Gastroesophageal sphincter (tissue), 4 donors: ENCODE measurements around the gene LBR. TPM values are rescaled to one million over a fixed set of nuclear protein-coding genes. Genes with fewer than 3 reads are reported as not detected.

ENCODE experiments used
- ATAC-seq: fragments of 150-250 bp; one replicate; pipeline ENCODE4 v1.9.1; 2016; ENCODE audit warnings: mild to moderate bottlenecking, moderate library complexity
- H3K27ac ChIP-seq, 4 donors: fragments of 200-600 bp; sonication (generic) in 3 of 4; 1 replicate in 3 of 4; 2 replicates in 1 of 4; pipeline ENCODE4 v1.5.1; 2016 to 2019
- H3K27me3 ChIP-seq: fragments of 200-600 bp; sonication (generic); one replicate; pipeline ENCODE4 v1.5.1; 2019
- H3K36me3 ChIP-seq, 2 donors: fragments of 200-600 bp; sonication (generic); one replicate each; pipeline ENCODE4 v1.5.1; 2019; ENCODE audit warnings: control low read depth in 1 of 2
- H3K4me1 ChIP-seq, 3 donors: fragments of 200-600 bp; sonication (generic); 1 replicate in 2 of 3; 2 replicates in 1 of 3; pipeline ENCODE4 v1.5.1; 2016 to 2019; ENCODE audit warnings: control low read depth in 2 of 3
- H3K4me3 ChIP-seq, 2 donors: fragments of 200-600 bp; sonication (generic); one replicate each; pipeline ENCODE4 v1.5.1; 2019; ENCODE audit warnings: mild to moderate bottlenecking in 1 of 2, moderate library complexity in 1 of 2
- H3K9me3 ChIP-seq, 3 donors: fragments of 200-600 bp; sonication (generic); one replicate each; pipeline ENCODE4 v1.5.1; 2017 to 2019; ENCODE audit warnings: control low read depth in 2 of 3
- EP300 ChIP-seq: sonication (generic); formaldehyde crosslinking; IDR thresholded peaks from one replicate; pipeline ENCODE4 v1.6.1; 2017; ENCODE audit warnings: antibody characterized with exemption, mild to moderate bottlenecking
- POLR2A ChIP-seq, 2 donors: fragments of 450-650 bp; IDR thresholded peaks; one replicate each; pipeline ENCODE4 v1.6.1; 2017; ENCODE audit warnings: antibody characterized with exemption in 2 of 2, mild to moderate bottlenecking in 2 of 2, moderate library complexity in 1 of 2
- POLR2AphosphoS5 ChIP-seq: sonication (generic); formaldehyde crosslinking; IDR thresholded peaks from one replicate; pipeline ENCODE4 v1.6.1; 2017; ENCODE audit warnings: antibody characterized with exemption
- WGBS, 2 donors: methylation state at CpG; one replicate each; pipeline ENCODE4 v1.1.5; 2018; ENCODE audit warnings: low coverage in 1 of 2; 5-methylcytosine and 5-hydroxymethylcytosine counted together
- total RNA-seq, 4 donors: library from RNA; depleted of rRNA; stranded (reverse); fragments of >200 nt; gene quantifications; one replicate each; pipeline ENCODE4 v1.1.0, GENCODE V29; 2016
- TF ChIP-seq, protein P1 (sequence below), 4 experiments: fragments of 200-600 bp in 2 of 4; fragments of 450-650 bp in 2 of 4; sonication (generic) in 1 of 4; IDR thresholded peaks; one replicate each; pipeline ENCODE4 v1.5.1; 2017 to 2019; ENCODE audit warnings: antibody characterized with exemption in 4 of 4, mild to moderate bottlenecking in 2 of 4, moderate library complexity in 2 of 4

The LBR gene
- 100 to 1,000 TPM in 1 of 4 donors, 10 to 100 TPM in 3; 78.2 to 139 (median 92.8) TPM for total RNA-seq

GRCh38 chr1:225427235-225428067 lies at the start of gene LBR:
Gene LBR (minus strand): TSS chr1:225428038. CDS start chr1:225424075, 3,963 bp downstream.
- TF ChIP-seq, protein P1, sequence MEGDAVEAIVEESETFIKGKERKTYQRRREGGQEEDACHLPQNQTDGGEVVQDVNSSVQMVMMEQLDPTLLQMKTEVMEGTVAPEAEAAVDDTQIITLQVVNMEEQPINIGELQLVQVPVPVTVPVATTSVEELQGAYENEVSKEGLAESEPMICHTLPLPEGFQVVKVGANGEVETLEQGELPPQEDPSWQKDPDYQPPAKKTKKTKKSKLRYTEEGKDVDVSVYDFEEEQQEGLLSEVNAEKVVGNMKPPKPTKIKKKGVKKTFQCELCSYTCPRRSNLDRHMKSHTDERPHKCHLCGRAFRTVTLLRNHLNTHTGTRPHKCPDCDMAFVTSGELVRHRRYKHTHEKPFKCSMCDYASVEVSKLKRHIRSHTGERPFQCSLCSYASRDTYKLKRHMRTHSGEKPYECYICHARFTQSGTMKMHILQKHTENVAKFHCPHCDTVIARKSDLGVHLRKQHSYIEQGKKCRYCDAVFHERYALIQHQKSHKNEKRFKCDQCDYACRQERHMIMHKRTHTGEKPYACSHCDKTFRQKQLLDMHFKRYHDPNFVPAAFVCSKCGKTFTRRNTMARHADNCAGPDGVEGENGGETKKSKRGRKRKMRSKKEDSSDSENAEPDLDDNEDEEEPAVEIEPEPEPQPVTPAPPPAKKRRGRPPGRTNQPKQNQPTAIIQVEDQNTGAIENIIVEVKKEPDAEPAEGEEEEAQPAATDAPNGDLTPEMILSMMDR (IDR thresholded peaks at IDR 0.05): no peak
- TF ChIP-seq EP300 (no peak), POLR2A (IDR thresholded peaks at IDR 0.05) (peak; percentile 88 to 89), POLR2AphosphoS5 (peak; percentile 74)
- 0% methylated on average over 4 to 7 of the region's 94 CpGs for WGBS, 2 donors
- H3K9me3 ChIP-seq: no peaks in the 10 kb centered on the region
- ATAC-seq: peak; percentile 51
- H3K27ac ChIP-seq: peak within 1 kb of the TSS; percentile 96 to 99 (median 98)
- H3K27me3 ChIP-seq: no peaks in the 10 kb centered on the region
- peak within 1 kb of the TSS; percentile 90 to 99 for H3K4me3 ChIP-seq
- H3K4me1 ChIP-seq: peaks cover 10 to 56% (median 25%) of the 10 kb centered on the region in 3 donors
- no peaks in the 10 kb centered on the region for H3K36me3 ChIP-seq

- WGBS, 2 donors: 85 to 95% methylated on average over 4 to 6 of the region's 6 CpGs
- H3K36me3 ChIP-seq: no peaks in the 10 kb centered on the region
- H3K4me3 ChIP-seq: no peak overlapping the region
- TF ChIP-seq EP300 (no peak), POLR2A (IDR thresholded peaks at IDR 0.05) (no peak), POLR2AphosphoS5 (no peak)
- TF ChIP-seq, protein P1 (IDR thresholded peaks at IDR 0.05): no peak
- no peak overlapping the region for H3K27ac ChIP-seq
- H3K9me3 ChIP-seq: no peaks in the 10 kb centered on the region
- no peaks in the 10 kb centered on the region for H3K27me3 ChIP-seq
- ATAC-seq: no peak
- peaks cover 0 to 35% (median 16%) of the 10 kb centered on the region in 3 donors for H3K4me1 ChIP-seq
These were observed 49.6 kb upstream of the LBR start for GRCh38 chr1:225477296-225477911.

DNA sequence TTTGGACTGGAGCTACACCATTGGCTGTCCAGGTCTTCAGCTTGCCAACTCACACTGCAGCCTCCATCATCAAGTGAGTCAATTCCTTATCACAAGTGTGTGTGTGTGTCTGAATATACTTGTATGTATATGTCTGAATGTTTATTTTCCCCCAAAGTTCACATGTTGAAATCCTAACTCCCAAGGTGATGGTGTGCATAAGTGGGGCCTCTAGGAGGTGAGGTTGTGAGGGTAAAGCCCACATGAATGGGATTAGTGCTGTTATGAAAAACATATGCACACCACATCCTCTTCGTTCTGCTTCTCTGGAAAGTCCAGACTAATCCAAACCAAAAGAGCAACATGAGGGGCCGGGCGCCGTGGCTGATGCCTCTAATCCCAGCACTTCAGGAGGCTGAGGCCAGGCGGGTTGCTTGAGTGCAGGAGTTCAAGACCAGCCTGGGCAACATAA lies 48.7 kb upstream of the LBR start:
- no peak for ATAC-seq
- H3K27me3 ChIP-seq: no peaks in the 10 kb centered on the region
- no peak overlapping the region for H3K4me3 ChIP-seq
- no peaks in the 10 kb centered on the region for H3K36me3 ChIP-seq
- H3K27ac ChIP-seq: no peak overlapping the region
- 83 to 100% methylated on average over 1 to 2 of the region's 5 CpGs for WGBS, 2 donors
- H3K4me1 ChIP-seq: peaks cover 0 to 26% (median 8%) of the 10 kb centered on the region in 3 donors
- no peaks in the 10 kb centered on the region for H3K9me3 ChIP-seq
- TF ChIP-seq POLR2AphosphoS5: no peak
- no peak for TF ChIP-seq POLR2A (IDR thresholded peaks at IDR 0.05)
- no peak for TF ChIP-seq EP300

DNA sequence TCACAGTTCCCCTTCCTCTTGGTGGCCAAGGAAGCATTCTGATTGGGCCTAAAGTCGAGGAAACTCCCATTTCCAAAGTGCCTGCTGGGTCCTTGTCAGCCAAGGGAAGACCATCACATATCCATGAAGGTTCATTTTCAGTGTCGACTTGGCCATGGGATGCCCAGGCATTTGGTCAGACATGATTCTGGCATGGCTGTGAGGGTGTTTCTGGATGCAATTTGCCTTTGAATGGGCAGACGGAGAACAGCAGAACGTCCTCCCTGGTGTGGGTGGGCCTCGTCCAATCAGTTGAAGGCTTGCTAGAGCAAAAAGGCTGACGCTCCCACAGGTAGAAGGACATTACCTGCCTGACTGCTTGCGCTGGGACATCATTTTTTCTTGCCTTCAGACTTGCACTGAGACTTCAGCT lies 48.3 kb upstream of the LBR start:
- no peak for ATAC-seq
- peaks cover 0 to 22% (median 8%) of the 10 kb centered on the region in 3 donors for H3K4me1 ChIP-seq
- no peaks in the 10 kb centered on the region for H3K9me3 ChIP-seq
- no peak overlapping the region for H3K4me3 ChIP-seq
- no peak for TF ChIP-seq EP300
- no peak for TF ChIP-seq POLR2A (IDR thresholded peaks at IDR 0.05)
- no peak for TF ChIP-seq POLR2AphosphoS5
- TF ChIP-seq, protein P1 (IDR thresholded peaks at IDR 0.05): no peak
- WGBS, 2 donors: 87 to 89% methylated on average over 3 to 5 of the region's 7 CpGs
- no peaks in the 10 kb centered on the region for H3K36me3 ChIP-seq
- no peak overlapping the region for H3K27ac ChIP-seq
- no peaks in the 10 kb centered on the region for H3K27me3 ChIP-seq

DNA sequence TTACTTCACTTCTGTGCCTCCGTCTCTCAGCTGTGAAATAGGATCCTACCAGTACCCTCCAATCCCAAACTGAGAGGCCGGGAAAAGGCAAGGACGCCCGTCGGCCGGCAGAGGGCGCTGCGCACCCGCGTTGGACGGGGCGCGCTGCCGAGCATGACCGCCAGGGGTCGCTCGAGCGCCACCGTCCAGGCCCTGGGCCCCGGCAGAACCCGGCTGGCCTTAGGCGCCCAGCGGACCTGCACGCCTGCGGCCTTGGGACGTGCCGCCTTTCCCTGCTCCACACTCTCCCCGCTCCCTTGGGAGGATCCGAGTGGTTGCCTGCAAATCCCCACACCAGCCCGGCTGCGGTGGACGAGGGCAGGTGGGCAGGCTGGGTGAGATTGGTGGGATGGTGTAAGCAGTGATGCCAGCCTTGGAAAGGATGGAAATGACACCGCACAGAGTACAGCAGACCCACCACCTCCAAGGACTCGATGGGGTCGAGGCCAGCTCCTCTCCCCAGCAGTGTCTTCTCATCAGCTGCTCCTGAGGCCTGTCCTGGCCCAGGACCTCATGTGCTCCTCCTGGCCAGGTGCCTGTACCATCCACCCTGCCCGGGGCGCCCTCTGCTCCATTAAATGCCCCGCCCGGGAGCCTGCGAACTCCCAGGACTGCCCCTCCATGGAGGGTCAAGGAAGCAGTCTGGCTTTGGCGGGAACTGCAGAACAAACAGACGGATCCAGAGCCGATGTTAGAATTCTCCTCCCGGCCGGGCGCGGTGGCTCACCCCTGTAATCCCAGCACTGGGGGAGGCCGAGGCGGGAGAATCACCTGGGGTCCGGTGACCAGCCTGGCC lies 47.4 kb upstream of the LBR start:
- 2 to 50% methylated on average over 2 to 27 of the region's 50 CpGs for WGBS, 2 donors
- peaks cover 0 to 19% (median 8%) of the 10 kb centered on the region in 3 donors for H3K4me1 ChIP-seq

More for the DNA sequence above, 47.4 kb upstream of the LBR start:
- Histone ChIP-seq H3K36me3 (no peaks in the 10 kb centered on the region), H3K27me3 (no peaks in the 10 kb centered on the region), H3K9me3 (no peaks in the 10 kb centered on the region), H3K27ac (peak overlapping the region in 1 of 4 donors; percentile 5), H3K4me3 (peak overlapping the region in 1 of 2 donors; percentile 0)
- ATAC-seq: peak; percentile 88
- TF ChIP-seq EP300 (no peak), POLR2A (IDR thresholded peaks at IDR 0.05) (no peak), POLR2AphosphoS5 (peak; percentile 20)
- TF ChIP-seq, protein P1 (IDR thresholded peaks at IDR 0.05): peak in 3 of 4 experiments; percentile 100
